HepG2 (cell line): ENCODE data around the gene CAVIN1.
"Not testable (repeated sequence)": the region's sequence is repeated elsewhere in the genome, so short reads cannot be mapped to it uniquely, and the experiment has no call there.

Experiments used
- DPF2 ChIP-seq: sonication (generic); formaldehyde crosslinking; IDR thresholded peaks from 2 replicates; pipeline ENCODE4 v1.4.0; 2020; ENCODE audit warnings: mild to moderate bottlenecking, low read depth, missing genetic modification reagents, borderline replicate concordance
- ELF4 ChIP-seq: sonication (generic); formaldehyde crosslinking; IDR thresholded peaks from 2 replicates; pipeline ENCODE4 v1.5.0; 2020; ENCODE audit warnings: missing genetic modification reagents, mild to moderate bottlenecking, moderate library complexity, borderline replicate concordance
- FOXP4 ChIP-seq: sonication (generic); formaldehyde crosslinking; IDR thresholded peaks from 2 replicates; pipeline ENCODE4 v1.4.0; 2020; ENCODE audit warnings: missing genetic modification reagents
- HDAC1 ChIP-seq: sonication (generic); formaldehyde crosslinking; IDR thresholded peaks from 2 replicates; pipeline ENCODE4 v1.5.1; 2020; ENCODE audit warnings: mild to moderate bottlenecking, missing genetic modification reagents
- HES4 ChIP-seq: sonication (generic); formaldehyde crosslinking; IDR thresholded peaks from 2 replicates; pipeline ENCODE4 v1.9.0; 2021; ENCODE audit warnings: mild to moderate bottlenecking, missing genetic modification reagents, borderline replicate concordance
- JUND ChIP-seq: sonication (generic); formaldehyde crosslinking; IDR thresholded peaks from 2 replicates; pipeline ENCODE4 v1.8.0; 2022; ENCODE audit warnings: mild to moderate bottlenecking, missing genetic modification reagents
- KLF15 ChIP-seq: sonication (generic); formaldehyde crosslinking; IDR thresholded peaks from 2 replicates; pipeline ENCODE4 v1.8.1; 2023; ENCODE audit warnings: borderline replicate concordance, mild to moderate bottlenecking, inconsistent platforms, missing genetic modification reagents, mixed read lengths
- TAF1 ChIP-seq: sonication (generic); formaldehyde crosslinking; IDR thresholded peaks from 2 replicates; pipeline ENCODE4 v1.4.0; 2020; ENCODE audit warnings: missing genetic modification reagents
- ZNF160 ChIP-seq: sonication (generic); formaldehyde crosslinking; IDR thresholded peaks from 2 replicates; pipeline ENCODE4 v1.8.0; 2022; ENCODE audit warnings: mild to moderate bottlenecking, inconsistent platforms, missing genetic modification reagents
- ZNF225 ChIP-seq: sonication (generic); formaldehyde crosslinking; IDR thresholded peaks from 2 replicates; pipeline ENCODE4 v1.4.0; 2020; ENCODE audit warnings: mild to moderate bottlenecking, missing genetic modification reagents
- ZNF274 ChIP-seq: sonication (generic); formaldehyde crosslinking; IDR thresholded peaks from 2 replicates; pipeline ENCODE4 v1.5.1; 2020; ENCODE audit warnings: mild to moderate bottlenecking, missing genetic modification reagents

DNA sequence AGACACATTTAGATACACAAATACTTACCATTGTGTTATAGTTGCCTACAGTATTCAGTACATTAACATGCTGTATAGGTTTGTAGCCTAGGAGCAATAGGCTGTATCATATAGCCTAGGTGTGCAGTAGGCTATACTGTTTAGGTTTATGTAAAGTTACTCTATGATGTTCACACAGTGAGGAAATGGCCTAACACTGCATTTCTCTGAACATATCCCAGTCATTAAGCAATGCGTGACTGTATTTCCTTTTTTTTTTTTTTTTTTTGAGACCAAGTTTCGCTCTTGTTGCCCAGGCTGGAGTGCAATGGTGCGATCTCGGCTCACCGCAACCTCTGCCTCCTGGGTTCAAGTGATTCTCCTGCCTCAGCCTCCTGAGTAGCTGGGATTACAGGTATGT is 5.1 kb downstream of the CAVIN1 start:
- not testable (repeated sequence) for TF ChIP-seq HES4 (CRISPR knock-in tag); TAF1 (CRISPR knock-in tag); FOXP4 (CRISPR knock-in tag); JUND (CRISPR knock-in tag); ZNF274 (CRISPR knock-in tag); ELF4 (CRISPR knock-in tag); HDAC1; ZNF160 (CRISPR knock-in tag); ZNF225; DPF2 (CRISPR knock-in tag); KLF15 (CRISPR knock-in tag)
